IPS-15b (cell line): ENCODE data around the gene RAB17.

Source experiments
- H3K27me3 ChIP-seq: one replicate; pipeline ENCODE4 v1.6.1; 2013; ENCODE audit warnings: low read length; ENCODE audit not compliant: control insufficient read depth, insufficient read depth
- H3K36me3 ChIP-seq: one replicate; pipeline ENCODE4 v1.6.1; 2013; ENCODE audit warnings: low read length; ENCODE audit not compliant: control insufficient read depth, insufficient read depth
- H3K4me1 ChIP-seq: one replicate; pipeline ENCODE4 v1.6.1; 2013; ENCODE audit warnings: mild to moderate bottlenecking, low read length; ENCODE audit not compliant: control insufficient read depth, insufficient read depth
- H3K4me3 ChIP-seq: one replicate; pipeline ENCODE4 v1.5.1; 2013; ENCODE audit warnings: low read depth, low read length
- H3K9ac ChIP-seq: one replicate; pipeline ENCODE4 v1.6.1; 2013; ENCODE audit warnings: low read depth, mild to moderate bottlenecking, low read length
- H3K9me3 ChIP-seq: one replicate; pipeline ENCODE4 v1.6.1; 2013; ENCODE audit warnings: mild to moderate bottlenecking, low read length; ENCODE audit not compliant: control insufficient read depth, insufficient read depth

The RAB17 gene

DNA sequence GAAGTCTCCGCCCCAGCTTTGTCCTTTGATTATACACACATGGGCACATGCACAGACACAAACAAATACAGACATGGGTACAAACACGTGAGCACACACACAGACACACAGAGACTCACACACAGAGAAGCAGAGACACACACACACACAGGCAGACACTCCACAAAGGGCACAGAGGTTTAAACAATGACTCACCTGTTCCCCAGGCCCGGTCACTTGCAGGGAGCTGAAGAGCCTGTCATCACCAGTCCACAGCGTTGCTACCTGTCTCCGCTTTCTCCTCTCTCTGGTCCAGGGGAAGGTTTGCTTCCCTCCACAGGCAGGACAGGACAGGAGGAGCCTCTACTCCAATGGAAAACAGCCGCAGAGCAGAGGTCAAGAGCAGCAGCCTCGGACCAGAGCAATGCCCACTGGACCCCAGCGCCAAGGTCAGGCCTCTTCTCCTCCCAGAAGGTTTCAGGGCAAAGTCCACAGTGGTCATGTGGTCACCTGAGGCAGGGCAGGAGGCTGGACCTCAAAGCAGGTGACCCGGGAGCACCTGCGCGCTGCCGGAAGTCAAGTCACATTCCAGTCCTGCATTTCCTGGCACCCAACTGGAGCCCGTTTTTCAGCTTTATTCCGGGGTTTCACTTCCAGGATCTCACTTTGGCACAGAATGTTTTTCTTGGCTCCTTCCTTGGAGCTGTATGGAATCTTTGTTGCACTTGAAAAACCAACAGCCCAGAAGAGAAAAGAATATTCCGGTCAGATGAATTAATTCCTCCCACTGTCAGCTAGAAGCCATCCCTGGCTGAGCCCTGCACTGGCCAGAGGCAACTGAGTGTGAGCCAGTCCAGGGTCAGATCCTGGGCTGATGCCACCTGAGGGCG, at the start of gene RAB17:
TSS of gene RAB17 (minus strand) at position 463 of the 869 bp plus-strand sequence. CDS start 4,580 bp downstream, outside the sequence.
- Histone ChIP-seq H3K9ac (no peak within 1 kb of the TSS), H3K27me3 (no peaks in the 10 kb centered on the region), H3K4me3 (peak within 1 kb of the TSS; percentile 45), H3K9me3 (no peaks in the 10 kb centered on the region), H3K36me3 (no peaks in the 10 kb centered on the region), H3K4me1 (peaks cover 13% of the 10 kb centered on the region)

DNA sequence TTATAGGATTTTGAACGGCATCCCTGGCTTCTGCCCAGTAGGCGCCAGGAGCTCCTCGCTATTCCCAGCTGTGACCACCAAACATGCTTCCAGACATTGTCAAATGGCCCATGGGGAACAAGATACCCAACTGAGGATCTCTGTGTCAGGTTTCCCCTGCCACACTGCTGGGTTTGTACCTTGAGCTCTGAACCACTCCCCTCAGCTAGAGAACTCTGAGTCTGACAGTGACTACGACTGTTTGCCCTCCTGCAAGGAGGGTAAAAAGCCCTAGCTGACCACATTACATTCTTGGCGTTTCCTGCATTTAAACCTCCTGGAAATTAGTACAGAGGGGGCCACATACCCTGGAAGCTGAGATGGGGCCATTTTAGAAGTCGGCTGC, 49.3 kb upstream of the RAB17 start:
- Histone ChIP-seq H3K27me3 (no peaks in the 10 kb centered on the region), H3K4me1 (no peaks in the 10 kb centered on the region), H3K9ac (no peak overlapping the region), H3K9me3 (no peaks in the 10 kb centered on the region), H3K36me3 (no peaks in the 10 kb centered on the region), H3K4me3 (no peak overlapping the region)

DNA sequence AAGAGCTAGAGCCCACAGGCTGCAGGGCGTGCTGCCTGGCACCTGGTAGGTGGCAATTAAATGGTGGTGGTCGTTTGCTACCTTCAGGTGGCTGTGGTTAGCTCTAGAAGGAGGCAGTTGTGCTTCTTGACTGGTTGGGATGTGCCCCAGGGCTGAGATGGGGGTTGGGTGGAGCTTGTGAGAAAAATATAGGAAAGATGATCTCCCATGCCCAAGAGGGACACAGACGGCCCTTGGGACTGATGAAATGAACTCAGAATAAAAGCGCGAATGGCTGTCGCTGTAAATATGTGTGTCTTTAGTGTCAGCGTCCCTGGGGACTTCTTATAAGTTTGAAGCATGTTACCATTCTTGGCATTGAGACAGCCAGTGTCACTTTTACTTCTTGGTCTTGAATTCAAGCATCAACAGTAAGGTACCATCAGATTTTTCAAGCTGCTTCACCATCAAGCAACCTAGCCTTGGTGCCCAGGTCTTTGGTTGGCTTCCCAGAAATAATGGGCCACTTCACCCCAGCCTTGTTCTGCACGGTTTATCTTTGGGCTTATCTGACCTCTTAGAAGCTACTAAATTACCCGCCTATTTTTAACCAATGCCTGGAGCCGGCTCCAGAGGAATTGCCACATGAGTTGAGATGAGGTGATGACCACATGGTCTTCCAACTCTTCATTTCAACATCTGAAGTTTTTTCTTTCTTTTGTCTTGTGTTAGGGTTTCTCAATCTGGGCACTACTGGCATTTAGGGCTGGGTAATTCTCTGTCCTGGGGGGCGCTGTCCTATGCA, 48.7 kb upstream of the RAB17 start:
- H3K4me1 ChIP-seq, result no peaks in the 10 kb centered on the region
- H3K9me3 ChIP-seq, result no peaks in the 10 kb centered on the region
- H3K4me3 ChIP-seq, result no peak overlapping the region
- no peaks in the 10 kb centered on the region for H3K27me3 ChIP-seq
- H3K36me3 ChIP-seq, result no peaks in the 10 kb centered on the region
- H3K9ac ChIP-seq, result no peak overlapping the region

GRCh38 chr2:237638176-237638575, 47.6 kb upstream of the RAB17 start:
- Histone ChIP-seq H3K4me1 (no peaks in the 10 kb centered on the region), H3K36me3 (no peaks in the 10 kb centered on the region), H3K9me3 (no peaks in the 10 kb centered on the region), H3K4me3 (no peak overlapping the region), H3K9ac (no peak overlapping the region), H3K27me3 (no peaks in the 10 kb centered on the region)

GRCh38 chr2:237637429-237638135, 47.0 kb upstream of the RAB17 start:
- H3K36me3 ChIP-seq, result no peaks in the 10 kb centered on the region
- no peaks in the 10 kb centered on the region for H3K4me1 ChIP-seq
- no peak overlapping the region for H3K9ac ChIP-seq
- no peaks in the 10 kb centered on the region for H3K9me3 ChIP-seq
- no peak overlapping the region for H3K4me3 ChIP-seq
- H3K27me3 ChIP-seq, result no peaks in the 10 kb centered on the region

GRCh38 chr2:237636578-237636977, 46.0 kb upstream of the RAB17 start:
- Histone ChIP-seq H3K27me3 (no peaks in the 10 kb centered on the region), H3K36me3 (no peaks in the 10 kb centered on the region), H3K9ac (no peak overlapping the region), H3K4me3 (no peak overlapping the region), H3K9me3 (no peaks in the 10 kb centered on the region), H3K4me1 (no peaks in the 10 kb centered on the region)

DNA sequence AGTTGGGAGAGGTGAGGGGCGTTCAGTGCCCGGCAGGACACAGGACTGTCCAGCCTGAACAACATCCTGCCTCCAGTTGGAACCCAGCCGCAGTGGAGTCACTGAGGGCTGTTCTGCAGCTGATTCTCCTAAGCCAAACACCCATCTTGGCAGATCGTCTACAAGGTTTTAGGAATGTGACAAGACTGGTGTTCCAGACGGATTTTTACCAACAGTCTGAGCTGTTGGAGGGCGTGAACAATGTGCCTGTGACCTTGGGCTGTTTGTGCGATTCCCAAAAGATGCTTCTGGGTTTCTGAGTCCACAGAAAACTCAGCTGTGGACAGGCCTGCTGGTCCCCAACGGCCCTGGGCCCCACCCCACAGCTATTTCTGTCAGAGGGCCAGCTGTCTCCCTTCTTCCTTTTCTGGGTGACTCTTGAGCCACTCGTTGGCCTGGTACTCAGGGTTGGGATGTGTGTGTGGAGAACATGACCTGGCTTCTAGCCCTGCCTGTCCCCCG, 42.6 kb upstream of the RAB17 start:
- Histone ChIP-seq H3K4me1 (peaks cover 5% of the 10 kb centered on the region), H3K4me3 (no peak overlapping the region), H3K36me3 (no peaks in the 10 kb centered on the region), H3K27me3 (peaks cover 8% of the 10 kb centered on the region), H3K9ac (no peak overlapping the region), H3K9me3 (no peaks in the 10 kb centered on the region)

- peaks cover 10% of the 10 kb centered on the region for H3K27me3 ChIP-seq
- peaks cover 7% of the 10 kb centered on the region for H3K4me1 ChIP-seq
Measured at GRCh38 chr2:237631801-237632585, 41.5 kb upstream of the RAB17 start.

DNA sequence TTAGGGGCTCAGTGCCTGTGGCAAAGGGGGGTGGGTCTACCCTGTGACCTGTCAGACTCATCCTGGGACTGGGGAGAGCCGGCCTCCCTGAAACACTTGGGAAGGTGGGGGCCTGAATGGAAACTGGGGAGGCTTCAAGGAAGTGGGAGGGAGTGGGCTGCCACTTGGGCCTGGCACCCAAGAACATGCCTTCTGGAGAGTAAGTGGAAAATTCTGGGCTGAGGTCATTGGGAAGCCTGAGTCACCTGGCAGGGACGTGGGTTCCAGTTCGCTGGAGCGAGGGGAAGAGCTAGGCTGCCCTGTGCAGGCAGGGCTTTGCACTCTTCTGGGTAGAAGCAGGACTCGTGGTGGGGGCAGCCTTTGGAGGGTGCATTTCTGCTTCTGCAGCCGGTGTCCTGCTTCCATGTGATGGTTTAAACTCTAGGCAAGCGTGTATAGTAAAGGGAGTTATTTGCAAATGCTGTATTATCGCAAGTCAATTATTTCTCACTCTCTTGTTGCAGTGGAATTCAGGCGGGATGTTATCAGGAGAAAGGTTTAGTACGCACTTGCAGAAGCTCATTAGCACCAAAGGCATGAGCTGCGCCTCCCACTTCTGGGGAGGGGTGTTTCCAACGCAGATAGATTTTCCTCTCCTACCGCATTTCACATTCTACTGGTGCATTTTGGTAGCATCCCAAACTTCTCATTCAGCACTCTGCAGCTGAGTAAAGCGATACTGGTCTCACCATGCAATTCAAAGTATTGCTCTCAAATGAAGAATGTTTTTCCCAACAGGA, 40.7 kb upstream of the RAB17 start:
- Histone ChIP-seq H3K9ac (no peak overlapping the region), H3K4me1 (peaks cover 7% of the 10 kb centered on the region)

More at GRCh38 chr2:237631801-237632585, 41.5 kb upstream of the RAB17 start:
- no peak overlapping the region for H3K9ac ChIP-seq
- no peaks in the 10 kb centered on the region for H3K36me3 ChIP-seq
- H3K9me3 ChIP-seq, result no peaks in the 10 kb centered on the region
- no peak overlapping the region for H3K4me3 ChIP-seq

GRCh38 chr2:237630216-237631000, 39.9 kb upstream of the RAB17 start:
- H3K9me3 ChIP-seq, result no peaks in the 10 kb centered on the region
- peaks cover 26% of the 10 kb centered on the region for H3K27me3 ChIP-seq
- H3K36me3 ChIP-seq, result no peaks in the 10 kb centered on the region
- H3K4me3 ChIP-seq, result no peak overlapping the region
- H3K9ac ChIP-seq, result no peak overlapping the region
- H3K4me1 ChIP-seq, result peaks cover 7% of the 10 kb centered on the region

More for the DNA sequence above, 40.7 kb upstream of the RAB17 start:
- Histone ChIP-seq H3K9me3 (no peaks in the 10 kb centered on the region), H3K27me3 (peaks cover 18% of the 10 kb centered on the region), H3K4me3 (no peak overlapping the region), H3K36me3 (no peaks in the 10 kb centered on the region)
